NCI-H526 treated with DMSO at 0.1 percent for 48 hours (cell line): ENCODE data around the gene SPNS3.

Source experiments
- DNase-seq: peaks from one replicate; lab custom pipeline; 2025; lab: John Stamatoyannopoulos, UW

Gene SPNS3

DNA sequence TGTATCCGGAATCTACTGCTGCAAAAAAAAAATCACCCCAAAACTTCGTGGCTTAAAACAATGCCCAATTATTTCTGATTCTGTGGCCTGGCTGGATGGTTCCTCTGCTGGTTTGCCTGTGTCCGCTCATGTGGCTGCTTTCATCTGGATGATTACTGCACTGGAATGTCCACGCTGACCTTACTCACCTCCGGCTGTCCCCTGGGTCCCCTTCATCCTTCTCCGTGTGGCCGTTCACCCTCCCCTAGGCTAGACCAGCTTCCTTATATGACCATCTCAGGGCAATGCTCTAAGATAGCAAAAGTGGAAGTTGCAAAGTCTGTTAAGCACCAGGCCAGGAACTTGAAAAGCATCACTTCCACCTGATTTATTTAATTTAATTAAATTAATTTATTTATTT lies 33.5 kb downstream of the SPNS3 start:
- no peak for DNase-seq

GRCh38 chr17:4469552-4469951 lies 35.8 kb downstream of the SPNS3 start:
- no peak for DNase-seq

DNA sequence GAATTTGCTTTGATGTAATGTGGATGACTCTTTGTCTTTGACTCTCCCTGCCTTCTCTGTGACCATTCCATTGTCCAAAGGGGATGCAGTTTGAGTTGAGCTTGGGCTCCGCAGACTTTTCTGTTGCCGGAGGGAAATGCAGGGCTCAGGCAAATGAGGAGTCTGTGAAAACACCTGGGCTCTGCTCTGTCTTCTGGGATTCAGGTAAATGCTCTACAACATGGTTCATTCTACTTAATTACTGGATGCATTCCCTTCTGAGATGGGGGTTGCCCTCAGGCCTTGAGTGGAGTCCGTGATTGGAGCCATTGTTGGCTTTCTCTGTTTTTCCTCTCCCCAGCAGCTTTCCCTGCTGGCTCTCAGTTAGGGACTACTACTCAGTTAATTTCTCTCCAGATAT lies 38.5 kb downstream of the SPNS3 start:
- peak; percentile 20 for DNase-seq

DNA sequence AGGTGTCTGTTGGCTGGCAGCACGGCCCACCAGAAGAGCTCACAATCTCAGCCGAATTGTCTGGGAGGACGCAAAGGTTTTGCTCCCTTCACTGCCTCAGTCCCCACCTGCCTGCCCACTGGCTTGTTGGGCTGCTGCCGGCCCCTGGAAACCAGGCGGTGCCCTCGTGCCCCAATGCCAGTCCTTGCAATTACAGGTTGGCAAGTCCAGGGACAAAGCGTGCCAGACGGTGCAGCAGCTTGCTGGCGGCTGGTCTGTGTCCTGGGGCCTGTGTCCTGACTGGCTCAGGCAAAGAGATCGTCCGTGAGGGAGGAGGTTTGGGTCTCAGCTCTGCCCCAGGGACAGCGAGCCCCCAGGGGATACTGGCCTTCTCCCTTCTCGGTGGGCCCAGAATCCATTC lies 40.4 kb downstream of the SPNS3 start:
- DNase-seq, result no peak

- no peak for DNase-seq
Measured at GRCh38 chr17:4475001-4475400, 41.3 kb downstream of the SPNS3 start.

- no peak for DNase-seq
Measured at GRCh38 chr17:4475463-4475862, 41.7 kb downstream of the SPNS3 start.

DNA sequence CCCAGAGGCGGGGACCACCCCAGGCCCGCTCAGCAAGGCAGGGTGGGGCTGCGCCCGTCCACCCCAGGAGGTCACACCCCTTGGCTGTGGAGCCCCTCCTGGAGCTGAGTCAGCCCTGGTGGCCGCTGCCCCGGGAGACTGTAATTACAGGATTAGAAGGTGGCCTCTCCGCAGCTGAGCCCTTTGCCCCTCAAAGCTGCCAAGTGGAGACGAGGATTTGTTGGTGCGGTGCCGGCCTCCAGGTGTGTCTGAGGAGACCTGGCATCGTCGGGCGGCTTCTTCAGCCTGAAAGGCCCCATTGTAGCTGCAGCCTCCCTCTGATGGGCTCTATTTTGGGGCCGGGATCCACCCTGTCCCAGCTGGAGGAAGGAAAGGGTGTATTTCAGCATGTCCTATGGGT lies 42.3 kb downstream of the SPNS3 start:
- DNase-seq, result no peak

GRCh38 chr17:4476511-4477070 lies 42.9 kb downstream of the SPNS3 start:
- DNase-seq, result no peak

DNA sequence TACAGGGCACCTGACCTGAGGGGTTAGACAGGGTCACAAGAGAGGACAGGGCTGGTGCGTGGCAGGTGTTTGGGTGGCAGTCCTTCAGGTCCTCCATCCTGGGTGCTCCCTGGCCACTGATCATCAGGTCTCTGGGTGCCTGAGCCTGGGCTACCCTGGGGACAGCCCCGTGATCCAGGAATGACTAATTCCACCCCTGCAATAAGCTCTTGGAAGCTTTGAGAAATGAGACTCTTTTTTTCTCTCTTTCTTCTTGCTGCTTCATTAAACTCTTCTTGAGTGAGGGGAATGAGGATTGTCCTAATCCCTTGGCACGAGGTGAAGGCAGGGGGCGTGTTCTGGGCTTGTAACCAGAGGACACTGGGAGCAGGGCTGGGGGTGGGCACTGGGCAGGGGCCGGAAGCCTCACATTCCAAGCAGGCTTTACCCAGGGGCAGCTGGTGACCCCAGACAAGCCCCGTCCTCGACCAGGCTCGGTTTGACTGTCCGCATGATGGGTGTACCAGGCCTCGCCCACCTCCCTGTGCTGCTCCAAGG lies 43.6 kb downstream of the SPNS3 start:
- no peak for DNase-seq

- no peak for DNase-seq
Measured at GRCh38 chr17:4478318-4478830, 44.6 kb downstream of the SPNS3 start.

DNA sequence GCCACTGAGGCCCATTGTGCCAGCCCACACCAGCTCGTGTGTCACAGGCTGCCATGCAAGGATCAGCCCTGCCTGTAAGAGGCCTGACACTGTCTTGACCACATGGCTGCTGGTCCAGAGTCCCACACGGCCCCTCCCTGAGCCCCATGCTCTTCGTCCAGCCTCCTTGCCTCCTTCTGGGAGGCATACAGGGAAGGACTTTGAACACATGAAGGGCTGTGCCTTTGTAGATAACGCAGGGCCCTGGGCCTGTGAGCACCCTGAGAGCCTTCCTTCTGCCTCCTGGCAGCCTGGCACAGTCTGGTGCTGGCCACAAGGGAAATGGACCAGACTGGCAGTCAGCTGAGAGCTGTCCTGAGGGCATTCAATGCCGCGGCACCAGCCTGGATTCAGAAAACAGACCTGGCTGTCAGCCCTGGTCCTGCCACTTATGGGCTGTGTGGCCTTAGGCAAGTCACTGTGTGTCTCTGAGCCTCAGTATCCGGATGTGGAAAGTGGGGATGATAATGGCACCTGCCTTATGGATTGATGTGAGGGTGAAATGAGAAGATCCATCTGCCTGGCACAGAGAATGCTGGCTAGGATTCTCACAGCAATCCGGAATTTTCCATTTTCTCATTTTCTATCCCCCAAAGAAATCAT lies 45.7 kb downstream of the SPNS3 start:
- DNase-seq, result no peak

DNA sequence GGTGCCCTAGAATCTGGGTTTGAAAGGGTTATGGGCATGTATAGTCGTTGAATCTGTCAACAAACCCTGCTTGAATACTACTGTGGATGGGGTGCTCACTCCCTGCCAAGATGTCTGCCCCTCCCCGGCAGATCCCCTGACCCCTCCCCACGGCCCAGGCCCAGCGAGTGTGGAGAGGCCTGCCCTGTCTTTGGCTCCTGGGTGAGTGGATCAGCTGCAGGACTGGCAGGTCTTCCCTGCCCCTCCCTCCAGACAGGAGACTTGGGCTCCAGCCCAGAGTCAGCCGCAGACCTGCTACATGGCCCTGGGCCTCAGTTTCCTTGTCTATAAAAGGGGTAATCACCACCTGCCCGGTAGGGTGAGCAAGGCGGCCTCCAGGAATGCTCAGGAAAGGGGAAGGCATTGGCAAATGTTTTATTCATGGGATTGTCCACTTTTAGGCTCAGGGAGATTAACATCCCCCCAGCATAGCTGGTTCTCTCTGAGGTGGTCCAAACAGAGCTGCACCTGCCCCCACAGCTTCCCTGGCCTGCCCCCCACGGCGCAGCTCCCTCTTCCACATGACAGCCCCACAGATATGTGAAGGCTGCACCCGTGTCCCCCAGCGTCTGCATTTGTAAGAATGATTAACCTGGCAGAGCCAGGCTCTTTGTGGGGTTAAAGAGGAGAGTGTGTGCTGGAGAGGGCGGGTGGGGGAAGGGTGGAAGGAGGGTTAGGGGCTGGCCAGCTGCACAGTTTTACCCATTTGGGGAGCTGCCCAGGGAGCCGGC lies 46.4 kb downstream of the SPNS3 start:
- no peak for DNase-seq

- DNase-seq, result no peak
Measured at GRCh38 chr17:4480929-4481898, 47.5 kb downstream of the SPNS3 start.

DNA sequence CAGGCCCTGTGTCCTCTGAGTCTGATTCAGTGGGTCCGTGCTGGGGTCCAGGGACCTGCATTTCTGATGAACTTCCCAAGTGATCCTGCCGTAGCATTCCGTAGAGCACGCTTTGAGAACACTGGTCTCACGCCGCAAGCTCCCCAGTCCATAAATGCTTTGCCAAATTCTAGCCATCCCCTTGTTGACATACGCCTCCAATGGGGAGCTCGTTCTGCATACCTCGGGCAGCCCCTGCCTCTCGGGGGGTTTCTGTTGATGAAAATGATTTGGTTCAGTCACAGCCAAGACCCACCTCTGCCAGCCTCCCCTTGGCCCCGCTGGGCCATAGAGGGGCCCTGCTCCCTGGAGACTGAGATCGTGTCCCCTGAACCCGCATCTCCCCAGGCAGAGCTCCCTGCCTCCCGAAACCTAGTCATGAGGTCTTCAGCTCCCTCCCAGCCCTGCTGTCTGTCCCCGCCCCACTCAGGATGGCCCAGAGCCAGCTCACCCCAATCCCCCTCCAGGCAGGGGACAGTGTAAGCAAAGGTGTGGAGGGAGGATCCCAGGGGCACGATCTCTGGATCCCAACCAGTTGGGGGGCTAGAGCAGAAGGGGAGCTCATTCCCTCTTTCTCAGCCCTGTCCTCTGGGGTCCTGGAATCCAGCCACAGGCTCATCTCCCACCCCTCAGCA lies 48.7 kb downstream of the SPNS3 start:
- no peak for DNase-seq

DNA sequence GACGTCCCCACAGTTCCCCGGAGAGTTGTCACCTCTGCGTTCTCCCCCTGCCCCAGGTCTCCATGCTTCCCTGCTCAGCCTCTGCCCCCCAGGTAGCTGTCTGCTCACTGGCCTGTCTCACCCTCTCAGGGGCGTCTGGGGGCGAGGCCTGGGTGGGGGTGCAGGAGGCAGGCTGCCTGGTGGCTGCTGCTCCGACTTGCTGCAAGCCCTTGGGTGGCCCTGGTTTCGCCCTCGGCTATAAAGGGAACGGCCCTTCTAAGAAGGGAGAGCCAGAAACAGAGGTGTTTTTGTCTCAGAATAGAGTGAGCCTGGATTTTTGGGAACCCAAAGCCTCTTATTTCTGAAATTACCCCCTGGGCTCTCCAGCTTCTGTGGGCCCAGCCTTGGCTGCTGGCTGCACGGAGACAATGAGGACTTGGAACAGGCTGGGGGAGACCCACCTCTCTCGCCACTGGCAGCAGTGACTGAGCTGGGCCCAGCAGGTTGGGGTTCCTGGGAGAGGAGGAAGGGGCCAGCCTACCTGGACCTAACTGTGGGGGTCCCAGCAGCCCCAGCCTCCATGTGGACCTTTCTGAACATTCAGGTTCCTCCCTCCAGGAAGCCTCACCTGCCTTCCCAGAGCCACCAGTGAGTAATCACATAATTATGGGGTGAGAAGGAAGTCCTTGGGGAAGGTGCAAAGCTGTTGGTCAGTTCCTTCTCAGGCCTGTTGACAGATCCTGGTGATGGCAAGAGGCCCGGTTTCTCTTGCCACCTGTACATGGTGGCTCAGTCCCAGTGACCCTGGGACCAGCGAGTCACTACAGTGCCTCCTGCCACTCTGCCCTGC lies 49.5 kb downstream of the SPNS3 start:
- no peak for DNase-seq

DNA sequence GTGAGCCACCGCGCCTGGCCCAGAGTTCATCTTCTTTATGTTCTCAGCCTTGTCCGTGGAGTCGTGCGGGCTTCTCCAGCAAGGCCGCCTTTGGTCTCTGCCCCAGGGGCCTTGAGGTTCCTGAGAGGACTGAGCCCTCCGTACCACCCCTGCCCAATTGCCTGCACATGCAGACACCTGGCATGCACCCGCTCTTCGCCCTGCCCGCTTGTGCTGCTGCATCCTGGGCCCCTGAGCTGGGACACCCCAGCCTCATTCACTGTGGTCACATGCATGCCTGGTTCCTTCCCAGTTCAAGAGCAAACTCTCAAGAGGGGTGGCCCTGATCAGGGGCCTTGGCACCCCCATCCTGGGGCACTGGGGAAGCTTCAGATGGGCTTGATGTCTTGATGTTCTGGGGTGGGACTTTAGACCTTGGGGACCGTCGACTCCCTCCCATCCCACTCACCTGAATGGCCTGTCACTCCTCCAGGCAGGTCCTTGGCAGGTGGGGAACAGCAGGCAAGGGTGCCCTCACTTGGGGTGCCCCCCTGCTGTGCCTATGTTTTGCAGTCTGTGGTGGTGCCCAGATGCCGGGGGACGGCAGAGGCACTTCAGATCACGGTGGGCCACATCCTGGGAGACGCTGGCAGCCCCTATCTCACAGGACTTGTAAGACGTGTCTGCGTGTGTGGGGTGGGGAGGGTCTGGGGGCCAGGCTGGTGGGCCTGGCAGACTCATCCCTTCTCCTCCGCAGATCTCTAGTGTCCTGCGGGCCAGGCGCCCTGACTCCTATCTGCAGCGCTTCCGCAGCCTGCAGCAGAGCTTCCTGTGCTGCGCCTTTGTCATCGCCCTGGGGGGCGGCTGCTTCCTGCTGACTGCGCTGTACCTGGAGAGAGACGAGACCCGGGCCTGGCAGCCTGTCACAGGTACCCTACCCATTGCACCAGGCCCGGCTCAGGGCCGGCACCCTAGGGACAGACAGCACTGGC lies 52.2 kb downstream of the SPNS3 start:
- no peak for DNase-seq

GRCh38 chr17:4487296-4487695 lies 53.6 kb downstream of the SPNS3 start:
- DNase-seq, result no peak

DNA sequence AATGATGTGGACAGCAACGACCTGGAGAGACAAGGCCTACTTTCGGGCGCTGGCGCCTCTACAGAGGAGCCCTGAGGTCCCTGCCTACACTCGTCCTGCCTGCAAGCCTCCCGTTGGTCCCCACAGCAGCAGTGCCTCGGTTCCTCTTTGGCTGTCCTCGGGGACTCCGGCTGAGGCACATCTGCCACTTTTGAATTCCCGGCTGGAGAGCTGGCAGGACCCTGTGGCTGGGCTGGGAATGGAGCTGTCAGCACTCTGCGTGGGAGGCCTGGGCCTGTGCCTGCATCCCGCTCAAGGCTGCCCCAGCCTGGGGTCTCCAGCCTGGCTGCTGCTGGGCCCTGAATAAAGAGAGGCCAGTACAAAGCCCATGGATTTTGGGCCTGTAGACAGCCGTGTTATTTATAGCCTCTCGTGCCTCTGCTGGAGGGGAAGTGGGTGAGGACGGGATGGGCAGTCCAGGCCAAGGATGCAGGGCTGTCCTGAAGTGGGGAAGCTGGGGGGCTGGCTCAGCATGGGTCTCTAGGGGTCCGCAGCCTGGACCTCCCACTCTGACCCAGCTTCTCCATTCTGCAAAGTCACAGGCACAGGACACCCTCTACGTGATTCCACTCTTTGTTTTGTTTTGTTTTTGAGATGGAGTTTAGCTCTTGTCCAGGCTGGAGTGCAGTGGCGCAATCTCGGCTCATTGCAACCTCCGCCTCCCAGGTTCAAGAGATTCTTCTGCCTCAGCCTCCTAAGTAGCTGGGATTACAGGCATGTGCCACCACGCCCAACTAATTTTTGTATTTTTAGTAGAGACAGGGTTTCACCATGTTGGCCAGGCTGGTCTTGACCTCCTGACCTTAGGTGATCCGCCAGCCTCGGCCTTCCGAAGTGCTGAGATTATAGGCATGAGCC lies 54.3 kb downstream of the SPNS3 start:
- DNase-seq, result no peak
